ENCODE results near the gene SLC10A3.

The SLC10A3 gene

GRCh38 chrX:154472685-154473632 is 17.5 kb downstream of the SLC10A3 start:
- no peak for DNase-seq (ENCODE audit: extremely low read depth, low read depth)

GRCh38 chrX:154471839-154472684 is 18.4 kb downstream of the SLC10A3 start:
- no peak for TF ChIP-seq CTCF (IDR thresholded peaks at IDR 0.05; ENCODE audit: low read depth, low read length)
- no peak for DNase-seq (ENCODE audit: extremely low read depth, low read depth)

More at GRCh38 chrX:154472685-154473632, 17.5 kb downstream of the SLC10A3 start:
- no peak for TF ChIP-seq CTCF (IDR thresholded peaks at IDR 0.05; ENCODE audit: low read depth, low read length)

GRCh38 chrX:154470914-154471568 is 19.4 kb downstream of the SLC10A3 start:
- TF ChIP-seq CTCF (IDR thresholded peaks at IDR 0.05; ENCODE audit: low read depth, low read length): no peak
- no peak for DNase-seq (ENCODE audit: extremely low read depth, low read depth)

- TF ChIP-seq CTCF (IDR thresholded peaks at IDR 0.05; ENCODE audit: low read depth, low read length): no peak
- DNase-seq (ENCODE audit: extremely low read depth, low read depth): no peak
Observed at GRCh38 chrX:154470434-154470833, 20.0 kb downstream of the SLC10A3 start.

- DNase-seq (ENCODE audit: extremely low read depth, low read depth): no peak
- no peak for TF ChIP-seq CTCF (IDR thresholded peaks at IDR 0.05; ENCODE audit: low read depth, low read length)
Observed at GRCh38 chrX:154469880-154470279, 20.5 kb downstream of the SLC10A3 start.

GRCh38 chrX:154469114-154469513 is 21.3 kb downstream of the SLC10A3 start:
- no peak for TF ChIP-seq CTCF (IDR thresholded peaks at IDR 0.05; ENCODE audit: low read depth, low read length)
- DNase-seq (ENCODE audit: extremely low read depth, low read depth): no peak
